Mammary epithelial cell (primary cell): Measurements from ENCODE around the gene MALL.
"Not testable (repeated sequence)": the region's sequence is repeated elsewhere in the genome, so short reads cannot be mapped to it uniquely, and the experiment has no call there.

Source experiments
- EZH2 ChIP-seq: IDR thresholded peaks from 2 replicates; pipeline ENCODE4 v1.6.1; 2012; ENCODE audit warnings: low read length, inconsistent platforms, borderline replicate concordance
- TF ChIP-seq, protein P1 (sequence below), 2 donors: IDR thresholded peaks in 1 of 2; conservative IDR thresholded peaks in 1 of 2; 2 replicates each; pipeline ENCODE4 v1.5.1; 2011 to 2012; ENCODE audit warnings: inconsistent platforms in 2 of 2, low read length in 2 of 2, mild to moderate bottlenecking in 2 of 2, control low read depth in 1 of 2, low read depth in 1 of 2; ENCODE audit not compliant: insufficient read depth in 1 of 2; ENCODE audit errors: extremely low read depth in 1 of 2

DNA sequence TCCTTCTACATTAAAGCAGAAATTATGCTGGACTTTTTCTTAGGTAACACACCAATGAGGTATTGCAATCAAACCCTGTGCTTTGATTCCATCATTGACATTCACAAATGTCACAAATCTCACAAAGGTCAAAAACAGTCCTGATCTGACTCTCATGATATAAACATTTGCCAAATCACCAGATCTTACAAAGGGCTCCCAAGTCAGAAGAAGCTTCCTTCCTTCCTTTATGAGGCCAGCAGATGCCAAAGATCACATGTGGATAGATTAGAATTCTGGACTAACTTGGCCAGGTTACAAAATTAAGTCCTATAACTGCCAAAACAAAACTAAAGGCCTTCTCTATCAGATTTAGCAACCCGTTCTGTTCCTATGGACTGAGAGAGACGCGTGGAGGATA is 53.3 kb downstream of the MALL start:
- TF ChIP-seq, protein P1, sequence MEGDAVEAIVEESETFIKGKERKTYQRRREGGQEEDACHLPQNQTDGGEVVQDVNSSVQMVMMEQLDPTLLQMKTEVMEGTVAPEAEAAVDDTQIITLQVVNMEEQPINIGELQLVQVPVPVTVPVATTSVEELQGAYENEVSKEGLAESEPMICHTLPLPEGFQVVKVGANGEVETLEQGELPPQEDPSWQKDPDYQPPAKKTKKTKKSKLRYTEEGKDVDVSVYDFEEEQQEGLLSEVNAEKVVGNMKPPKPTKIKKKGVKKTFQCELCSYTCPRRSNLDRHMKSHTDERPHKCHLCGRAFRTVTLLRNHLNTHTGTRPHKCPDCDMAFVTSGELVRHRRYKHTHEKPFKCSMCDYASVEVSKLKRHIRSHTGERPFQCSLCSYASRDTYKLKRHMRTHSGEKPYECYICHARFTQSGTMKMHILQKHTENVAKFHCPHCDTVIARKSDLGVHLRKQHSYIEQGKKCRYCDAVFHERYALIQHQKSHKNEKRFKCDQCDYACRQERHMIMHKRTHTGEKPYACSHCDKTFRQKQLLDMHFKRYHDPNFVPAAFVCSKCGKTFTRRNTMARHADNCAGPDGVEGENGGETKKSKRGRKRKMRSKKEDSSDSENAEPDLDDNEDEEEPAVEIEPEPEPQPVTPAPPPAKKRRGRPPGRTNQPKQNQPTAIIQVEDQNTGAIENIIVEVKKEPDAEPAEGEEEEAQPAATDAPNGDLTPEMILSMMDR (conservative IDR thresholded peaks at IDR 0.05 in 1 of 2, IDR thresholded peaks at IDR 0.05 in 1 of 2; ENCODE audit: extremely low read depth in 1 of 2, insufficient read depth in 1 of 2, low read depth in 1 of 2, low read length in 2 of 2), result not testable (repeated sequence)
- not testable (repeated sequence) for TF ChIP-seq EZH2
